OCI-LY3 (cell line): ENCODE measurements around the gene FOXA3.

Source experiments
- H2AFZ ChIP-seq: fragments of 200-600, 300-600 bp; shearing (Covaris generic); 2 replicates; pipeline ENCODE4 v1.6.0; 2014; ENCODE audit warnings: antibody characterized with exemption, low read depth, low read length
- H3K27ac ChIP-seq: fragments of 200-600, 300-600 bp; sonication (generic); 2 replicates; pipeline ENCODE4 v1.5.1; 2014; ENCODE audit warnings: mild to moderate bottlenecking, low read length, moderate library complexity, mixed read lengths
- H3K27me3 ChIP-seq: fragments of 200-600, 300-600 bp; sonication (generic); 2 replicates; pipeline ENCODE4 v1.6.1; 2014; ENCODE audit warnings: low read depth, low read length, mixed read lengths
- H3K36me3 ChIP-seq: fragments of 200-600, 300-600 bp; sonication (generic); replicated peaks from 2 replicates; pipeline ENCODE3; 2014; ENCODE audit warnings: low read depth, low read length, mixed read lengths
- H3K4me1 ChIP-seq: fragments of 300-600, 200-600 bp; sonication (generic); 2 replicates; pipeline ENCODE4 v1.6.1; 2014; ENCODE audit warnings: low read length, mixed read lengths
- H3K4me2 ChIP-seq: fragments of 200-600, 300-600 bp; sonication (generic); 2 replicates; pipeline ENCODE4 v1.6.1; 2014; ENCODE audit warnings: low read length, mixed read lengths
- H3K4me3 ChIP-seq: fragments of 300-600, 200-600 bp; sonication (generic); 2 replicates; pipeline ENCODE4 v1.5.1; 2014; ENCODE audit warnings: antibody characterized with exemption, mild to moderate bottlenecking, low read length, moderate library complexity
- H3K79me2 ChIP-seq: fragments of 300-600, 200-600 bp; shearing (Covaris generic); 2 replicates; pipeline ENCODE4 v1.6.1; 2014; ENCODE audit warnings: mild to moderate bottlenecking, low read length, mixed read lengths
- H3K9ac ChIP-seq: fragments of 300-600, 200-600 bp; shearing (Covaris generic); 2 replicates; pipeline ENCODE4 v1.6.0; 2014; ENCODE audit warnings: mild to moderate bottlenecking, low read length, moderate library complexity
- H3K9me3 ChIP-seq: fragments of 200-600, 300-600 bp; shearing (Covaris generic); 2 replicates; pipeline ENCODE4 v1.6.1; 2014; ENCODE audit warnings: low read length, mixed read lengths; ENCODE audit not compliant: insufficient read depth
- H4K20me1 ChIP-seq: fragments of 200-600, 300-600 bp; sonication (generic); 2 replicates; pipeline ENCODE4 v1.6.1; 2016; ENCODE audit warnings: low read length, mixed read lengths; ENCODE audit not compliant: insufficient read depth
- CTCF ChIP-seq: fragments of 200-600, 300-600 bp; sonication (generic); IDR thresholded peaks from 2 replicates; pipeline ENCODE4 v1.5.1; 2014; ENCODE audit warnings: antibody characterized with exemption, low read length, low read depth
- EZH2phosphoT487 ChIP-seq: fragments of 200-600 bp; shearing (Covaris generic); IDR thresholded peaks from 2 replicates; pipeline ENCODE4 v1.6.1; 2018; ENCODE audit warnings: antibody characterized with exemption, mixed run types, low read depth

FOXA3 gene

GRCh38 chr19:45854167-45854778 is 9.9 kb upstream of the FOXA3 start:
- no peak overlapping the region for H2AFZ ChIP-seq
- no peaks in the 10 kb centered on the region for H3K9me3 ChIP-seq
- no peak overlapping the region for H3K4me2 ChIP-seq
- H3K36me3 ChIP-seq, result peaks cover 56% of the 10 kb centered on the region
- no peak overlapping the region for H3K9ac ChIP-seq
- H3K4me3 ChIP-seq, result no peak overlapping the region
- H3K27me3 ChIP-seq, result no peaks in the 10 kb centered on the region
- peaks cover 12% of the 10 kb centered on the region; the same call in 1 of the 2 replicates for H4K20me1 ChIP-seq
- no peak overlapping the region for H3K27ac ChIP-seq
- H3K4me1 ChIP-seq, result no peaks in the 10 kb centered on the region
- peaks cover 43% of the 10 kb centered on the region for H3K79me2 ChIP-seq
- TF ChIP-seq CTCF (no peak), EZH2phosphoT487 (no peak)

GRCh38 chr19:45860359-45861259 is 3.5 kb upstream of the FOXA3 start:
- Histone ChIP-seq H3K4me1 (peaks cover 24% of the 10 kb centered on the region), H3K36me3 (peaks cover 22% of the 10 kb centered on the region), H4K20me1 (peaks cover 12% of the 10 kb centered on the region; the same call in 1 of the 2 replicates), H3K27me3 (no peaks in the 10 kb centered on the region), H3K27ac (no peak overlapping the region), H3K79me2 (peaks cover 66% of the 10 kb centered on the region), H3K4me3 (peak overlapping the region; percentile 90; the same call in 1 of the 2 replicates), H3K9me3 (no peaks in the 10 kb centered on the region), H3K4me2 (peak overlapping the region; percentile 83), H3K9ac (0 out of 2 replicates have a peak overlapping the region, but pooled peaks have one; percentile 28), H2AFZ (no peak overlapping the region)
- TF ChIP-seq CTCF, result no peak
- no peak for TF ChIP-seq EZH2phosphoT487

- Histone ChIP-seq H3K4me3 (peak overlapping the region; percentile 90), H3K9me3 (no peaks in the 10 kb centered on the region), H3K36me3 (peaks cover 17% of the 10 kb centered on the region), H4K20me1 (no peaks in the 10 kb centered on the region), H3K4me2 (peak overlapping the region; percentile 83), H3K27me3 (no peaks in the 10 kb centered on the region), H3K4me1 (peaks cover 25% of the 10 kb centered on the region), H3K27ac (peak overlapping the region; percentile 87), H2AFZ (peak overlapping the region; percentile 5; the same call in 1 of the 2 replicates), H3K79me2 (peaks cover 50% of the 10 kb centered on the region), H3K9ac (peak overlapping the region; percentile 94)
- TF ChIP-seq EZH2phosphoT487, result no peak
- no peak for TF ChIP-seq CTCF
Measured at GRCh38 chr19:45862271-45862563, 1.9 kb upstream of the FOXA3 start.

DNA sequence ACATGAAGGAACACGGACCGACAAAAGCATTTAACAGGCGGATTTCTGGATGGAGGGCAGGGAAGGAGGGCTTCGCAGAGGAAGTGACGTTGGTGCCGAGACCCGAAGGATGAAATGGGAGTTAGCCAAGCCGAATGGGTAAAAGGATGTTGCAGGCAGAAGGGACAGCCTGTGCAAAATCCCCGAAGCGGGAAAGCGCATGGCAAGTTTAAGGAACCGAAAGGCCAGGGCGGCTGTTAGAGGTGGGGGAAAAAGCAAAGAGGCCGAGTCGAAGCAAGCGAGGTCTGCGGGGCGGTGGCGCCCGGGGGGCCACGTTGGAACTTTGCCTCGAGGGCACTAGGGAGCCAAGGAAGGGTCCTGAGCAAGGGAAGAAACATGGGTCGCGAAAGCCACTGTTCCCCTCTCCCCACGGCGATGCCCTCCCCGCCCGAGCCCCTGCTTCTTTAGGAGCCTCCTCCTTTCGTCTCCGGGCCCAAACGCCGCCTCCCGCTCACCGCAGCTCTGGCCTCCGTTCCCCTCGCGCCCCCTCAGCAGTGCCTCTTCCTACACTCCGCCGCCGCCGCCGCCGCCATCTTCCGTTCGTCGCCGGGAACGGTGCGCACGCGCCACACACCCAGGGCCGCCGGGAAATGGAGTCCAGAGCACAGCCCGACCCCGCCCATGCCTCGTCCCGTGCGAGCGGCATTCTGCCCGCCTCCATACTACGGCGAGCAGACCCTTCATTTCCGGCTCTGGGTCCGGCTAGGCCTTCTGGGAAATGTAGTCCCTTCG is 1.4 kb upstream of the FOXA3 start, which contains the start of gene SYMPK:
TSS of gene SYMPK (minus strand) at position 584 of the 771 bp plus-strand sequence. CDS start 8,652 bp downstream, outside the sequence.
- Histone ChIP-seq H3K27me3 (no peaks in the 10 kb centered on the region), H2AFZ (peak within 1 kb of the TSS; percentile 85), H3K27ac (peak within 1 kb of the TSS; percentile 87), H3K4me3 (peak within 1 kb of the TSS; percentile 90), H3K9ac (peak within 1 kb of the TSS; percentile 94), H3K36me3 (peaks cover 17% of the 10 kb centered on the region), H3K79me2 (peaks cover 49% of the 10 kb centered on the region), H3K9me3 (no peaks in the 10 kb centered on the region), H3K4me2 (peak within 1 kb of the TSS; percentile 83), H3K4me1 (peaks cover 25% of the 10 kb centered on the region), H4K20me1 (no peaks in the 10 kb centered on the region)
- TF ChIP-seq EZH2phosphoT487 (no peak), CTCF (no peak)
